ENCODE measurements around the gene AMHR2. TPM values are rescaled to one million over a fixed set of nuclear protein-coding genes. Genes with fewer than 3 reads are reported as not detected.
A peak's percentile ranks its signal among the peaks of the same experiment; 100 is the strongest.

Gene AMHR2
- total and polyA plus RNA-seq, 9 of the 15 experiments (the other 6 are each of a cell fraction or from before 2014, with no cell fraction given): 8.9 to 49.7 (median 19.3) TPM

- TF ChIP-seq, protein P1, sequence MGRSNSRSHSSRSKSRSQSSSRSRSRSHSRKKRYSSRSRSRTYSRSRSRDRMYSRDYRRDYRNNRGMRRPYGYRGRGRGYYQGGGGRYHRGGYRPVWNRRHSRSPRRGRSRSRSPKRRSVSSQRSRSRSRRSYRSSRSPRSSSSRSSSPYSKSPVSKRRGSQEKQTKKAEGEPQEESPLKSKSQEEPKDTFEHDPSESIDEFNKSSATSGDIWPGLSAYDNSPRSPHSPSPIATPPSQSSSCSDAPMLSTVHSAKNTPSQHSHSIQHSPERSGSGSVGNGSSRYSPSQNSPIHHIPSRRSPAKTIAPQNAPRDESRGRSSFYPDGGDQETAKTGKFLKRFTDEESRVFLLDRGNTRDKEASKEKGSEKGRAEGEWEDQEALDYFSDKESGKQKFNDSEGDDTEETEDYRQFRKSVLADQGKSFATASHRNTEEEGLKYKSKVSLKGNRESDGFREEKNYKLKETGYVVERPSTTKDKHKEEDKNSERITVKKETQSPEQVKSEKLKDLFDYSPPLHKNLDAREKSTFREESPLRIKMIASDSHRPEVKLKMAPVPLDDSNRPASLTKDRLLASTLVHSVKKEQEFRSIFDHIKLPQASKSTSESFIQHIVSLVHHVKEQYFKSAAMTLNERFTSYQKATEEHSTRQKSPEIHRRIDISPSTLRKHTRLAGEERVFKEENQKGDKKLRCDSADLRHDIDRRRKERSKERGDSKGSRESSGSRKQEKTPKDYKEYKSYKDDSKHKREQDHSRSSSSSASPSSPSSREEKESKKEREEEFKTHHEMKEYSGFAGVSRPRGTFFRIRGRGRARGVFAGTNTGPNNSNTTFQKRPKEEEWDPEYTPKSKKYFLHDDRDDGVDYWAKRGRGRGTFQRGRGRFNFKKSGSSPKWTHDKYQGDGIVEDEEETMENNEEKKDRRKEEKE (IDR thresholded peaks at IDR 0.05; ENCODE audit: borderline replicate concordance in 1 of 2, control insufficient read depth in 1 of 2, low read depth in 2 of 2, low read length in 1 of 2): no peak
- TF ChIP-seq TSC22D4 (tag; IDR thresholded peaks at IDR 0.05) (no peak), HDGF (IDR thresholded peaks at IDR 0.05) (peak; percentile 65; the same call in 1 of the 2 replicates), ZBTB17 (CRISPR knock-in tag; IDR thresholded peaks at IDR 0.05) (no peak), GTF2F1 (IDR thresholded peaks at IDR 0.05; ENCODE audit: low read depth, low read length) (no peak), RNF2 (IDR thresholded peaks at IDR 0.05) (peak; percentile 78; the same call in 1 of the 2 replicates), EP300 (IDR thresholded peaks at IDR 0.05; ENCODE audit: low read length) (peak; percentile 75), GABPB1 (CRISPR knock-in tag; IDR thresholded peaks at IDR 0.05) (peak; percentile 37; the same call in 1 of the 2 replicates), KAT7 (CRISPR knock-in tag; IDR thresholded peaks at IDR 0.05; ENCODE audit: borderline replicate concordance) (peak; percentile 15; the same call in 1 of the 2 replicates), CAMTA2 (CRISPR knock-in tag; conservative IDR thresholded peaks at IDR 0.05) (no peak), ZNF398 (CRISPR knock-in tag; IDR thresholded peaks at IDR 0.05) (no peak), BRF1 (IDR thresholded peaks at IDR 0.05; ENCODE audit: borderline replicate concordance, extremely low read depth, insufficient read length) (no peak), ZC3H8 (IDR thresholded peaks at IDR 0.05) (no peak), CREM (IDR thresholded peaks at IDR 0.05; ENCODE audit: low read depth) (peak; percentile 54), SMARCE1 (IDR thresholded peaks at IDR 0.05) (0 out of 2 replicates have a peak, but pooled peaks have one; percentile 37), RB1 (IDR thresholded peaks at IDR 0.05; ENCODE audit: low read depth) (no peak), JUND (IDR thresholded peaks at IDR 0.05; ENCODE audit: borderline replicate concordance, low read depth, low read length) (no peak), JUND (tag; IDR thresholded peaks at IDR 0.05; ENCODE audit: borderline replicate concordance, low read depth, low read length) (no peak; the same call in 2 of the 3 replicates), MLX (CRISPR knock-in tag; conservative IDR thresholded peaks at IDR 0.05) (no peak), RBM17 (IDR thresholded peaks at IDR 0.05; ENCODE audit: borderline replicate concordance, low read depth, low read length) (no peak), MTA1 (IDR thresholded peaks at IDR 0.05; ENCODE audit: borderline replicate concordance) (no peak), CHD2 (IDR thresholded peaks at IDR 0.05; ENCODE audit: low read depth, low read length) (0 out of 2 replicates have a peak, but pooled peaks have one; percentile 26), BHLHE40 (IDR thresholded peaks at IDR 0.05; ENCODE audit: low read length) (peak; percentile 76), ZNF764 (CRISPR knock-in tag; IDR thresholded peaks at IDR 0.05; ENCODE audit: low read depth) (no peak), MEIS2 (IDR thresholded peaks at IDR 0.05; ENCODE audit: partially characterized antibody) (no peak)
Measured at GRCh38 chr12:53424626-53425514, 1.2 kb downstream of the AMHR2 start (continued).

Measured in K562 (cell line).